ENCODE measurements around the gene S100A1.

DNA sequence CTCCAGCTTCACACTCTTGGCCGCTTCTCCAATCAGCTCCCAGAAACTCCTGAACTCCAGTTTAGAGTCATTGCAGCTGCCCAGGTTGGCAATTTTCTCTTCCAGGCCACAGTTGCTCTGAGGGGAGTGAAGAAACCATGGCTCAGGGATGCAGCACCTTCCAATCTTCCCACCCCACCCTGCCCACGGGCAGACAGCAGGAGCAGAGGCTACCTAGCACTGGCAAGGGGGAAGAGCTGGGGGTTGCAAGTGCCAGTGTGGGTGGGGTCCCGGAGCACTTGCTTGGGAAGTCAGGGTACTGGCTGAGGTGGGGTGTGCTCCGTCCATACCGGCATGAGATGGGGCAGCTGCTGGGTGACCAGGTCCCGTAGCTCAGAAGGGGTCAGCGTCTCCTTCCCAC lies 13.3 kb upstream of the S100A1 start:
- TF ChIP-seq, protein P1, sequence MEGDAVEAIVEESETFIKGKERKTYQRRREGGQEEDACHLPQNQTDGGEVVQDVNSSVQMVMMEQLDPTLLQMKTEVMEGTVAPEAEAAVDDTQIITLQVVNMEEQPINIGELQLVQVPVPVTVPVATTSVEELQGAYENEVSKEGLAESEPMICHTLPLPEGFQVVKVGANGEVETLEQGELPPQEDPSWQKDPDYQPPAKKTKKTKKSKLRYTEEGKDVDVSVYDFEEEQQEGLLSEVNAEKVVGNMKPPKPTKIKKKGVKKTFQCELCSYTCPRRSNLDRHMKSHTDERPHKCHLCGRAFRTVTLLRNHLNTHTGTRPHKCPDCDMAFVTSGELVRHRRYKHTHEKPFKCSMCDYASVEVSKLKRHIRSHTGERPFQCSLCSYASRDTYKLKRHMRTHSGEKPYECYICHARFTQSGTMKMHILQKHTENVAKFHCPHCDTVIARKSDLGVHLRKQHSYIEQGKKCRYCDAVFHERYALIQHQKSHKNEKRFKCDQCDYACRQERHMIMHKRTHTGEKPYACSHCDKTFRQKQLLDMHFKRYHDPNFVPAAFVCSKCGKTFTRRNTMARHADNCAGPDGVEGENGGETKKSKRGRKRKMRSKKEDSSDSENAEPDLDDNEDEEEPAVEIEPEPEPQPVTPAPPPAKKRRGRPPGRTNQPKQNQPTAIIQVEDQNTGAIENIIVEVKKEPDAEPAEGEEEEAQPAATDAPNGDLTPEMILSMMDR (IDR thresholded peaks at IDR 0.05; ENCODE audit: poor library complexity): no peak
- no peak for TF ChIP-seq EZH2 (IDR thresholded peaks at IDR 0.05; ENCODE audit: borderline replicate concordance)
- no peak for TF ChIP-seq EZH2phosphoT487 (IDR thresholded peaks at IDR 0.05; ENCODE audit: low read depth, severe bottlenecking, unreplicated experiment)
